Esophagus squamous epithelium (tissue), 4 donors: ENCODE data around the gene MID2.

ENCODE experiments used
- CTCF ChIP-seq, 6 experiments: fragments of 450-650 bp in 4 of 6; fragments of 200-600 bp in 2 of 6; sonication (generic) in 2 of 6; IDR thresholded peaks; one replicate each; pipeline ENCODE4 v1.5.1; 2016 to 2019; ENCODE audit warnings: antibody characterized with exemption in 6 of 6, mild to moderate bottlenecking in 4 of 6, moderate library complexity in 4 of 6
- POLR2A ChIP-seq, 4 donors: fragments of 450-650 bp; IDR thresholded peaks; one replicate each; pipeline ENCODE4 v1.6.1; 2017; ENCODE audit warnings: antibody characterized with exemption in 4 of 4, mild to moderate bottlenecking in 4 of 4, moderate library complexity in 3 of 4

- no peak for TF ChIP-seq CTCF (IDR thresholded peaks at IDR 0.05)
- no peak for TF ChIP-seq POLR2A (IDR thresholded peaks at IDR 0.05)
These were observed 146.0 kb downstream of the MID2 start for GRCh38 chrX:107971636-107972035.
